GM15510 (cell line): Measurements from ENCODE around the gene KRTAP10-5.

Experiments
- POLR2A ChIP-seq: IDR thresholded peaks from 3 replicates; pipeline ENCODE4 v1.6.1; 2011; ENCODE audit warnings: borderline replicate concordance; ENCODE audit not compliant: insufficient read length; ENCODE audit errors: extremely low read depth

The KRTAP10-5 gene

DNA sequence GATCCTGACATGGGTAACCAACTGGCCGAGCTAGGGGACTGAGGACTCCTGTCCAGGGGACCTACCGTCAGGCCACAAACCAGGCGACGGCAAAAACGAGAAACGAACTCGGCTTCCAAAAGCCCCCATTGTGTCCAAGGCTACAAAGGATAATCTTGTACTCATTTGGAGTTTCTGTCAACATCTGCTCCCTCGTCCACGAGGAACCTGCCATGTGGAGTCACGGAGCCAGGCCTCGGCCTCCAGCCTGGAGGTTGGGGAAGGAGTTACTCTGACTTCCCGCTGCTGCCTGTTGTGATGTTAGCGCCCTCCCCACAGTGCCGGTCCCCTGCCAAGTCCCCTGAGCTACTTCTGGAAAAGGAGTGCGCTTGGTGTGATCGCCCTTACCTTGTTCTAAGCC, 47.7 kb downstream of the KRTAP10-5 start:
- no peak for TF ChIP-seq POLR2A

DNA sequence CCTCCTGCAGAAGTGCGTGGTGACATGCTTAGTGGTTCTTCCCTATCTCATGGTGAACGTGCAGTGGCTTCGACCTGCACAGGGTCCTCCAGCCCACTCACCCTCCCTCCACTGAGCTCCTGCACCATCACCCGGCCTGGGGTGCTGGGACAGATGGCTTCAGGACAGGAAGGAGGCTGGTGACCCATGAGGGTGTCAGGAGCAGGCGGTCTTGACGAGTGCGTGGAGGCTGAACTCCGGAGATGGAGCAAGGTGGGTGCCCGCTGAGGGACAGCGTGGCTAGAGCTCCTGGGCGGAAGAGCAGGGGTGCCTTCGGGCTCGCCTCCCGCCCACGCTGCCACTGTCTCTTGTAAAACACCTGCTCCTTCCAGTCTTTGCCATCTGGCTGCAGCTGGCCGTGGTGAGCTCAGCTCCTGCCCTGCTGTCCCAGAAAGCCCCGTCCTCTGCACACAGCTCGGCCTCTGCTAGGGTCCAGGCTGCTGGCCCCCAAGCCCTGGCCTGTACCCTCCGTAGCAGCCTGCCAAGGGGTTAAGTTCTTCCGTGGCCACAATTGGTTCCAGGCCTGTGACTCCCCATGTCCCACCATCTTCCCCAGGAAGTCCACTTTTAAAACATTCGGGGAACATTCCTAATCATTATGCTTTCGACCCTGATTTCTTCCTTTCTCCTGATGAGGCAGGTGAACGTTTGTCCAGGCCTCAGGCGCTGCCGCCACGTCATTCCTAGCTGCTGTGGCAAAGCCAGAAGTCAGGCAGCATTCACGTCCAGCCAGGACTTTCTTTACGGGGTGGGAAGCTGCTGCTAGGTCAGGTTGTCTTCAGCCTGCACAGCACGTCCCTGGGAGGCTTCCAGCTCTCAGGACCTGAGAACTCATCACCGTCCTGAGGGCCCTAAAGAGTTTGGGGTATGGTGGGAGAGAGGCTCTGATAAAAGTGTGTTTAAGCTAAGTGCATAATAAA, 48.5 kb downstream of the KRTAP10-5 start:
- TF ChIP-seq POLR2A = no peak

DNA sequence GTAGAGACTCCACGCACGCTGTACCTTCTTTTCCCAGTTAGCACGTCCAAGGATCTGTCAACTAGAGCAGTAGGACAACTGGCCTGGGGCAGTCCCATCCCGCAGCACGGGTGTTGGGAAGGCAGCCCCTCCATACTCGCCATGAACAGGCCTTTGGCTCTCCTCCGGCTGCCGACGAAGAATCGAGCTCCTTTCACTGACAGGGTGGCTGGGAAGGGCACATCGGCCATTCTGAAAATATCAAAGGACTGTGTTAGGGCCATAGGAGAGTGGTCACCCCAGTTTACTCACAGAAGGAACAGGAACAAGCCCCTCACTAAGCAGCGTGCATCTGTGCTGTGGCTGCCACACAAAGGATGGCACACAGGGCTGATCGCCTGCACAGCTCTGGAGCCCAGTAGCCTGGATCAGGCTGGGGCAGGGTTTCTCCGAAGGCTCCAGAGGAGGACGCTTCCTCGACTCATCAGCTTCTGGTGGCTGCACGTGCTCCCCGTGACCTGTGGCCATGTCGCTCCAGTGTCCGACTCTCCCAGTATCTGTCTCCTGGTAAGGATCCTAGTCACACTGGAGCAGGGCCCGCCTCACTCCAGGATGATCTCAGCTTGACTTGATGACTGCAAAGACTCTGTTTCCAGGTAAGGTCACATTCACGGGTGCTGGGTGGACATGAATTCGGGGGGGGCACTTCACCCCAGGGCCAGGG, 49.4 kb downstream of the KRTAP10-5 start:
- no peak for TF ChIP-seq POLR2A

DNA sequence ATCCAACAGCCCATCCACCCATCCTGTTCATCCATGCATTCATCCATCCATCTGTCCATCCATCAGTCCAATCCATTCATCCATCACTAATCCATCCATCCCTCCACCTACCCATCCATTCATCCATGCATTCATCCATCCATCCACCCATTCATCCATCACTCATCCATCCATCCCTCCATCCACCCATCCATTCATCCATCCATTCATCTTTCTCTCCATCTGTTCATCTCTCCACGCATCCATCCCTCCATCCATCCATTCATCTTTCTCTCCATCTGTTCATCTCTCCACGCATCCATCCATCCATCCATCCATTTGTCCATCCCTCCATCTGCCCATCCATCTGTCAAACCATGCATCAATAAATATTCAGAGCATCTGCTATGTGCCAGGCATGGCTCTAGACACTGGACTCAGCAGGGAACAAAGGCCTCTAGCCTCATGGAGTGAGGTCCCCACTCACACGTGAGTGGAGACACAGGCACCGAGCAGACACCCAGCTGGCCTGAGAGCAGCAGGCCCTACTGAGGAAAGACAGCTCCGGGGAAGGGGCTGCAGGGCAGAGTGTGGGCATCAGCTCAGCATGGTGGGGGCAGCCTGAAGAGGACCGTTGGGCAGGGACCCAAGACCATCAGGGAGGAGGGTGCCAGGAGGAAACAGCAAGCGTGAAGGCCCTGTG, 50.0 kb downstream of the KRTAP10-5 start:
- TF ChIP-seq POLR2A = no peak

DNA sequence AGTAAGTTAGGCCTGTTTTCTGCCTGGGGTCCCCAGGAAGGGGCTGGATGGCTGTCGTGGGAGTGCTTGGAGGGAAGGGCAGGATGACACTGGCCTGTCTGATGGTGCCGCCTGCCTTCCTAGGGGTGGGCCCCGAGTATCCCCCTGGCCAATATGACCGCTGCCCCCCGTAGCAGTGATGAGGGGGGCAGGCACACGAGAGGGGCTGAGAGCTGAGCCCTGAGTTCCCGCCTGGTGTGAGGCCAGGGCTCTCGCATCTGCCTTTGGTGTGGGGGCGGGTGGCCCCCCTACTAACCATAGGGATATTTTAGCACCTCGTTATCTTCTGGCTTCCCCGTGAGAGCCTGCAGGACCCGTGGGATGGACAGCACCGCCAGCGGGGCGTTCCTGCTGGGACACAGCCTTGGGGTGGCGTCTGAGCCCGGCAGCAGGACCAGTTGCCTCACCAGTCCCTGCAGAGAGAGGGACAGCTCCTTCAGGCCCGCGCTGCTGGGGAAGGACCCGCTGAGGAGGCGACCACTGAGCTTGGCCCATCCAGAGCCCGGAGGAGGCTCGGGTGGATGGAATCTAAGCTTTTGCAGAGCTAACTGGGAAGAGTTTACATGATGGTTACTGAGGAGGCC, 50.8 kb downstream of the KRTAP10-5 start:
- TF ChIP-seq POLR2A = no peak
